Frontal cortex (tissue), 4 donors: ENCODE data around the gene ARHGDIA. TPM values are rescaled to one million over a fixed set of nuclear protein-coding genes. Genes with fewer than 3 reads are reported as not detected.

Experiments used
- DNase-seq, 2 donors: peaks; one replicate each; pipeline ENCODE4 v3.0.0; 2012; ENCODE audit warnings: low spot score in 2 of 2
- FAIRE-seq: peaks from 2 replicates; lab custom pipeline; 2012; peaks lifted over from hg19 to GRCh38; lab: Jason Lieb, UNC
- total RNA-seq: library from RNA; depleted of rRNA; stranded (reverse); fragments of >200 nt; gene quantifications from one replicate; pipeline ENCODE4 v1.2.3, GENCODE V29; 2014
- donor health status: control.
- donor health status: control.
- donor health status: control.

The ARHGDIA gene
- total RNA-seq, 1 donor from 2014 or later: 22.4 TPM

DNA sequence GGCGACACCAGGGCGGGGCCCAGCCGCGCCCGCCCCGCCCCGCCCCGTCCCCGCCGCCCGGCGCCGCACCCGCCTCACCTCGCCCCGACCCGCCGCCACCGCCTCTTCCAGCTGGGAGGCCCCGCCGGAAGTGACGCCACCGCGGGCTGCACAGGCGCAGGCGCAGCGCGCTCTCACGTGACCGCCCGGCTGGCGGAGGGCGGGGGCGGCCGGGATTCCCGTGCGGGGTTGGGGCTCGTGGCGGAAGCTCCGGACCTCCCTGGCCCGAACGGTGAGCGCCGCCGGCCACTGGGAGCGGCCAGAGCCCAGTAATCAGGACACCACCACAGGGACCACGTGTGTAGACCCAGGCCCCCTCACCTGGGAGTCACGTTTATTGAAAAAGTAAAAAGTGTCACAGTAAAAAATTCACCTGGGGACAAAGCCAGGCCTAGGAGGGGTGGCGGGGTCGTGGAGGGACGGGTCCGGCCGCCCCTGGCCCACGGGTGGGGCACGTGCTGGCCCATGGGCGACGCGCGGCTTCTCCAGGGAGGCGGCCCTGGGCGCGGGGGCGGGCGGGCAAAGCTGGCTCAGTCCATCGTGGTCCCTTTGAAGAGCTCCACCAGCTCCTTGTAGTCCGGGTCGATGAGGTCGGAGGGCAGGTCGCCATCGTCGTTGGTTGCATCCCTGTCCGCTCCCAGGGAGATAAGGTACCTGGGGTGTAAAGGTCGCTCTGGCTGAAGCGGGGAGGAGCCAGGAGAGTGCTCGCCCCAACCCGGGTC is 37.8 kb downstream of the ARHGDIA start, which contains the start of gene MCRIP1:
MCRIP1 (minus strand) TSS at position 132 of the 761 bp plus-strand sequence. CDS start 8,785 bp downstream, outside the sequence.
- no peak for FAIRE-seq
- peak; percentile 100 for DNase-seq

DNA sequence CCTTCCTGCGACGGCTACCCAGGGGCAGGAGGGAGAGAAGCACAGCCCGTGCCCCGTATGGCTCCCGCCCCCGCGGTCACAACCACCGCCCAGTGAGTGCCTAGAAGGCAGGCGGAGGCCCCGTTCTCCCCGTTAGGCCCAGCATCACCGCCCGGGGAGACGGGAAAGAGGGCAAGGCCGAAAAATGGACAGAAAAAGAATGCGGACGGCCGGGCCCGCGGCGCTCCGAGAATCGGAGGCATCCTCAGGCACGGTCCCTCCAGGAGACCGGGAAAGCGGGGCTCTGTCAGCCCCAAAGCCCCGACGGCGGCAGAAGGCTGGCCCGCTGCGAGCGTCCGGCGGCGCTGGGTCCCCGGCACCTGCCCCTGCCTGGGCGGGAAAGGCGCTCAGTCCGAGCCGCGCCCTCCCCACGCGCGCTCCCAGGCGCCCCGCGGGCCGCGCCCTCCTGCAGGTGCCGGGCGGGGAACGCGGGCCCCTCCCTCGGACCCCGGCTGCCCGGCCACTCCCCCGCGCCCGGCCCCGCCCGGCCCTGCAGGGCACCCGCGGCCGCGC is 38.5 kb downstream of the ARHGDIA start:
- no peak for FAIRE-seq
- no peak for DNase-seq

DNA sequence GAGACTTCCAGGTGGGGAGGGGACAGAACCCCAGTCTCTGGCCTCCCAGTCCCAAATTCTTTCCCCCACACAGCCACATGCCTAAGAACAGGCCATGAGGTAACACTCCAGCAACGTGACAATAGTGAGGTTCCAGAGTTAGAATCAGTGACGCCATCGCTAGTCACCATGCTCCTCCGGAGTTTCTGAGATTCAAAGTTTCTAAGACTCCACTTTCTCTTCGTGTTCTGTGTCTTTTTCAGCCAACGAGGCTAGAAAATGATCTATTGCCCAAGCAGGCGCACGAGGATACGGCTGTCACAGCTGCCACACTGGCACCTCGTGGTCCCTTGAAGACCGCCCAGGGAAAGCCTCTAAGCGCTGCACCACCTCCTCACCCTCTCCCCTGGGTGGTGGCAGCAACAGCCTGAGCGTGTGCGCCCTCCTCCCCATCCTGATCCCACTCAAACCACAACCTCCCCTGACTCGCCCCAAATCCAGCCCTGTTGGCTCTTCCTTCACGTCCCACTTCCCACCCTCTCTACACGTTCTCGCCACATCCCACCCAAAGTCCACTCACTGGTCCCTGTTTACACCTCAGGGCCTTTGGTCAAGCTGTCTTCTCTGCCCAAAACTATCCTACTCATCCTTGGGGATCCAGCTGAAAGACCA is 39.1 kb downstream of the ARHGDIA start:
- DNase-seq: no peak
- FAIRE-seq: no peak

DNA sequence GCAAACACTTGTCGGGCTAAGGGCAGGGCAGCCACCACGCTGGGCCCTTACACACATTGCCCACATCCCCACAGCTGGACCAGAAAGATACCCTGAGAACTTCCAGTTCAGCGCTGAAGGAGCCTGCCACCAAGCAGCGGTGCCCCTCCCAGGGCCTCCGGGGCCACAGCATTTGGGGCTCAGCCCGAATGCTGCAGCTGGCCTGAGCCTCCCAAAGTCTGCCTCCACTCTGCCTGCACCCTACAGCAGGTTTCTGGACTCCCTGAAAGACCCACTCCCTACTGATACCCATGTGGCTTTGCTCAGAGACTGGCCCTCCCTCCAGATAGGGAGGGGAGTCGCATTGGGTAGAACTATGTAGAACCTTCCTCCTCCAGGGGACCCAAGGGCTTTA is 39.6 kb downstream of the ARHGDIA start:
- DNase-seq (no peak), FAIRE-seq (no peak)

DNA sequence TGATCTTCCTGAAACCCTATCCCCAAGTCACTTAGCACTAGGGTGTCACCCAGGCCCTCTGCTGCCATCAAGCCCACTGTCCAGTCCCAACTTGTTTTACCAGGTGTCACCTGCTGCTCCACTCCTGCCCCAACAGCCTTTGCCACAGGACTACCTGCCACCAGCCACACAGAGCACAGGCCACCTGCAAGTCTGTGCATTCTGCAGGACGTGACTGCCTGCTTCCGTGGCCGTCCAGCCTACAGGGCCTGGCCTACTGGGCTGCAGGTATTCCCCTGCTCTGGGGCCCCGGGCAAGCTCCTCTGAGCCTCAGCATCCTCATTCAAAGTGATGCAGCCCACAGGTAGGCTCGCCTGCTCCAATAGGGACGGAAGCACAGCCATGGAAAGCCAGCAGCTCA is 41.3 kb downstream of the ARHGDIA start:
- DNase-seq: no peak
- no peak for FAIRE-seq

DNA sequence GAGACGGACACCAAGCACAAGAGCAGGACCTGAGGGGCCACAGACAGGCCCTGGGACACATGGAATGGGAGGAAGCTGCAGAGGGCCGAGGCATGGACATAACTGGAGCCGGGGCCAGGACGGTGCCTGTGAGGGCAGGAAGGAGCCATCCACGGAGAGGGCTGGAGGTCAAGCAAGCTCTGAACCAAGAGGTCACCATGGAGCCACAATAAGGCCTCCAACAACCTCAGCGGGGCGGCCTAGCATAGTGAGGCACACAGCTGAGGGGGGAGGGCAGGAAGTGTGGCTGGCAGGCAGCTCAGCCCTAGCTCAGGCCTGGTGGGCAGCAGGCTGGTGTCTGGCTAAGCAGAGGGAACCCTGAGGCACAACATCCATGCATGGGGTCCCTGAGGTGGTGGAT is 42.5 kb downstream of the ARHGDIA start:
- no peak for FAIRE-seq
- DNase-seq: no peak

DNA sequence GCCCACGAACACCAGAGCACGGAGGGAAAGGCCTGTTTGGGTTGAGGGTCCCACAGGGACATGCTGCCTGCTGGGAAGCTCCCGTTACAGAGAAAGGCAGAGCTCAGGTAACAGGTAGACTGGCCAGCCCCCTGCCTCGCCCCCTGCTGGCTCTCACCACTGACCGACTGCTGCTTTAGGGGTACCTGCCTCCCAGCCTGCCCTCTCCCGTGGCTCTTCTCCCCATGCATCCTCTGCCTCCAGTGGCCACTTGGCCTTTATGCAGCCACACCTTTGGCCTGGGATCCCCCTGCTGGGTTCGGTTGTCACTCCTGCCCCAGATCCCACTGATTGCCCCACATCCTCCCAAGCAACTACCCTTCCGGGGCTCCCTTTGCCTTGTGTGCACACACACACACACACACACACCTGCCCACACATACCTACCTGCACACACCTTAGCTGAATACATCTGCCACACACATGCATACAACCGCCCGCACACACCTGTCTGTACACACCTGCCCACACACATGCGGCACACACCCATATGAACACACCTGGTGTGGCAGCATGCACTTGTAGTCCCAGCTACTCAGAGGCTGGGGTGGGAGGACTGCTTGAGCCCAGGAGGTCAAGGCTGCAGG is 45.2 kb downstream of the ARHGDIA start:
- DNase-seq: no peak
- FAIRE-seq: no peak

DNA sequence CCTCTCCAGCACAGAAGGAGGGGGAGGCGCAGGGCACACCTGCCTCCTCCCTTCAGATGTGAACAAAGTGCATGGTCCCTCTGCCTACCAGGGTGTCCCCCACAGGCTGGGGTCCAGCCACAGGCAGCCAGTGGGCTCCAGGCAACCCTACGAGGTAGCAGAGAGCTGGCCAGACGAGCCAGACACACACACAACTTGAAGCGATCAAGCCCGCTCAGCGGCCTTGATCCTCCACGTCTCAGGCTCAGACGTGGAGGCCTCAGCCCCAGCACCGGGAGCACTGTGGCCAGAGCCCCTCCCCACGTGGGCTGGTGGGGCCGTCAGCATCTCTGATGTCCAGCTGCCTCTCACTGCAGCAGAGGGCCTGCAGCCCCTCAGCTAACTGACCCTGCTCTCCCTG is 46.5 kb downstream of the ARHGDIA start:
- DNase-seq: no peak
- FAIRE-seq: no peak

DNA sequence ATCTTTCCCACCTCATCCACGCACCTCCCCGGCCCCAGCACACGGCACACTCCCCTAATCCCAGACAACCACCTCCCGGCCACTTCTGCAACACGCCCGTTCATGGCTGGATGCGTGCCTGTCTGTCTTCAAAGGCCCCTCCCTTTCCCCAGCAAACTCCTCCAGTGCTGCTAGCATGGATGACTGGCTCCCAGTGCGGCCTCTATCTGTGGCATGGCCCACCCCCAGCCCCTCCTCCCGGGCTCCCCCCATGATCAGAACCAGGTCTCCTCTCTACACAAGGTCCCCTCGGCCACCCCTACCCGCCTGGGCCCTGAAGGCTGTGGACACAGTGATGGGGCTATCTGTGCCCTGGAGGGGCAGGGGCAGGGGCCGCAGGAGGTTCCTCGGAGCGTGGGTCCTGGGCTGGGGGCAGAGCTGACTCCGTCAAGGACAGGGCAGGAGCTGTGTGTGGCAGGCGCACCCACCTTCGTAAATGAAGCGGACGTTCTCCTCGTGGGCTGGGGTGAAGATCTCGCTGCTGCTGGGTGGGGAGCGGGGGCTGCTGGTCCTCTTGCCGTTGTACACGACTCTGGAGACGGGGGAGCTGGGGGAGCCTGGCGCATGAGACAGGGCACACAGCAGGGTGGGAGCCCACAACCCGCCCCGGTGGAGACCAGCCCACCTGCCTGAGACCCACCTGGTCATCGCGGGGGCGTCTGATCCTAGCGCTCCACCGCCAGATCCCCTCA is 47.2 kb downstream of the ARHGDIA start:
- DNase-seq (no peak), FAIRE-seq (no peak)

DNA sequence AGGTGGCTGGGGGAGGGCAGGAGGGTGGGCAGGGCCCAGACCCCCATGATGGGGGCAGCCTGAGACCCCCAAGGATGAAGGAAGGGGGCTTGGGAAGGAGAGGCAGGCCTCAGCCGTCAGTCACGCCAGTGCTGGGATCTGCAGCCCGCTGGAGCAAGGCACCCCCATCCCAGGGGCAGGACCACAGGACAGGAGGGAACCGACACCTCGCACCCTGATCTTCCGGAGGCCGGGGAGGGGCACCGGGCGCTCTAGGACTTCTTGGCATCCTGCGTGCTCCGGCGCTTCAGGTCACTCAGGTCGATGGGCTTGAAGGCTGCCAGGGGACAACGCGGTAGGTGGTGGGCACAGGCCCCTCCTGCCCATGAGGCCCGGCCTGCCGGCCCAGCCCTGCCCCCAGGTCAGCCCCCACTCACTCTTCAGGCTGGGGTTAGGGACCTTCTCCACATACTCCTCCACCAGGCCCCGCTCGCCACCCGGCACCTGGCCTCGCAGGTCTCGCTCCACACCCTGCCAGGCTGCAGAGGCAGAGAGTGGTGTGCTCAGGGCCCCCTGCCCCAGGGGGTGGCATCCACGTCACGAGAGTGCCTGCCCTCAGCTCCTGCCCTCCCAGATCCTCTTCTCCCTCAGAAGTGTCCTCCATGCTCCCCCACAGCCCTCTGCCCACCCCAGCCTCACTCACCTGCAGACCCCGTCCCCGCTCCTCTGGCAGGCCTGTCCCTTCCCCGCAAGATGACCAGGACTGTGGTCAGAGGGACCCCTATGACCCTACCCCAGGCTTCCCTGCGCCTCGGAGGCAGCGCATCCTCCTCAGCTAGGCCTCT is 47.9 kb downstream of the ARHGDIA start:
- DNase-seq: no peak
- no peak for FAIRE-seq

DNA sequence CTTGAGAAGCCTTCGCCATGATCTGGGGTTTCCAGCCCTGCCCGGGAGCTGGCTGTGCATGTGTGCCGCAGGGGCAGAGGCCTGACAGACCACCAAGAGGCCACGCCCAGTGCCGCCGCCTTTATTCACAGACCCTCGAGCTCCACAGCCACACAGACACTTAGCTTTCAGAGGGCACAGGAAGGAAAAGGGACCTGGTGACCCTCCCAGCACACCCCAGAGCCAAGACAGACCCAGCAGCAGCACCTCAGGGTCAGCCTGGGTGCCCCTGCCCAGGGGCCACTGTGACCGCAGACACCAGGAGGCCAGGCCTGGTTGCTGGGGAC is 48.9 kb downstream of the ARHGDIA start:
- FAIRE-seq (no peak), DNase-seq (no peak)

DNA sequence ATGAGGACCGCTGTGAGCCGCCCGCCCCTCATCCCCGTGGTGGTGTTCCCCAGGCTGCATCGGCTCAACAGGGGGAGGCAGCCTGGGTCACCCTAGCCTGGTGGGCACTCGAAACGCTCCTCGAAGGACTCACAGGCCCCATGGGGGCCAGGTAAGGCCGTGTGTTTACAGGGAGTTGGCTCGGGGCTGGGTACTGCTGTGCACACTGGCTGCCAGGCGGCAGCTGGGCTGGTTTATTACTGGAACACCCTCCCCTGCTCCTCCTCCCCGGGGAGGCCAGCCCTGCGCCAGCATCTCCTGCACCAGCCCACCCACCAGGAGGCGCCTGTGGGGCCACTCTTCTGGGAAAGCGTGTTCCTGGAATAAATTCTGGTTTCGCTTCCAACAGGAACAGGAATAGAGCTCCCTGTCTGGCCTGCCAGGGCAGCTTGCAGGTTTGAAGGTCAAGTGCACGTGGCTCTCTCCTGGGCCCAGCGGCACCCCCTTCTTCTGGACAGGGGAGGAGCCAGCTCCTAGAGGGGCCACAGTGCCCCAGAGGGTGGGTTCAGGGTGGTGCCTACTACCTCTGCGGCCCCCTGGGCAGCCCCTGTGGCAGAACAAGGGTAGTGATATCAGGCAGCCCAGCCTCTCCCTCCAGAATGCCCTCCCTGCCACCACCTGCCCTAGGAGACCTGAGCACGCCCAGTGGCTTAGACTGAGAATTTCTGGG is 49.4 kb downstream of the ARHGDIA start:
- no peak for FAIRE-seq

DNA sequence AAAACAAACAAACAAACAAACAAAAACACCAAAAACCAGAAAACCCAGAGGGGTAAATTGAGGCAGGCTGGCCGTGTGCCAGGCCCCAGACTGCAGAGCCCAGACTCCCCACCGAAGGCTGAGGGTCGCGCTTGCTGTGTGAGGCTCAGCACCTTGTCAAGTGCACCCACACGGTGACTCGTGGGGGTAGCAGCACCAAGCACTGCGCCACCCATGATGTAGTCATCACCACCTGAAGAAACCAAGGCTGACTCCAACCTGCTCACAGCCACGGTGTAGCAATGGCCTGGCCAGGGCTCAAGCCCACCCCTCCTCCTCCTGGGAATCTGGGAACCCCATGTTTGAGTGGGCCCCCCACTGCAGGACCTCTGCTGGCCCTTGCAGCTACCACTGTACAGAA is 50.0 kb downstream of the ARHGDIA start:
- FAIRE-seq (no peak), DNase-seq (no peak)

More for the DNA sequence above, 49.4 kb downstream of the ARHGDIA start:
- DNase-seq: peak in 1 of 2 donors; percentile 77

DNA sequence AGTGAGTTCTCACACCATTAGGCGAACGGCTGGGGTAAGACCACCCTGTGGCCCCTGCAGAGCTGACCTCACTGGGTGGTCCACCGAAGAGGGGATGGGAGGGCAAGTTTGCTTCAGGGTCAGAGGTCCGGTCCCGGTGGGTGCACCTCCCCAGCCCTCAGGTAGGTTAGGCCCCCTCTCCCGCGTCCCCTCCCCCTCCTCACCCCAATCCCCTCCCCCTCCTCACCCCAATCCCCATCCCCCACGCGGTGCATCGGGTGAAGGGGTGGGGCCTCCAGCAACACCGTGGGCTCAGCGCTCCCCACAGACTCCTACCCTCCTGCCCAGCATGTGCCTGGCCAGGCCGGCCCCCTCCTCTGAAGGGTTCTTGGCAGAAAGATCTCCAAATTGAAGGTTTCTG is 51.4 kb downstream of the ARHGDIA start:
- FAIRE-seq (no peak), DNase-seq (no peak)

DNA sequence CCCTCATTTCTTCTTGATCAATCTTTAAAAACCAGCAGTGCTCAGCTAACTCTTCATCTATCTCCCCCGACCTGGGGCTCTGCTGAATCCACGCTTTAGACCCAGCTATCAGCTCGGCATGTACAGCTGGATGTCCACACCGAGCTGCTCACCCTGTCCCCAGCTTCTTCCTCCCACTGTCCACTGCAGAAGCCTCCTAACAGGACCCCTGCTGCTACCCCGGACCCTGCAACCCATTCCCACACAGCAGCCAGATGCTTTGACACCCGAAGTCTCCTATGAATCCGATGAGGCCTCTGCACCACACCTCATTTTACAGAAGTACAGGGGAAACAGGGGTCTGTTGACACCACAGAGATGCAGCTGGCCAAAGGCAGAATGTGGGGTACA is 53.4 kb downstream of the ARHGDIA start:
- no peak for FAIRE-seq
- DNase-seq: no peak
